Large intestine (tissue), 3 donors: ENCODE data around the gene MAML2. TPM values are rescaled to one million over a fixed set of nuclear protein-coding genes. Genes with fewer than 3 reads are reported as not detected.
A peak's percentile ranks its signal among the peaks of the same experiment; 100 is the strongest.

Source experiments
- DNase-seq, 2 donors: peaks; one replicate each; pipeline versions ENCODE4 v3.0.0 to v3.0.0-alpha.2; 2013
- H3K27ac ChIP-seq: one replicate; pipeline ENCODE4 v1.5.1; 2013; ENCODE audit warnings: low read length
- H3K27me3 ChIP-seq: 2 replicates; pipeline ENCODE4 v1.6.1; 2013; ENCODE audit warnings: low read length; ENCODE audit not compliant: control insufficient read depth, insufficient read depth
- H3K36me3 ChIP-seq: 2 replicates; pipeline ENCODE4 v1.6.1; 2013; ENCODE audit warnings: low read length; ENCODE audit not compliant: control insufficient read depth, insufficient read depth
- H3K4me1 ChIP-seq: one replicate; pipeline ENCODE4 v1.6.1; 2013; ENCODE audit warnings: low read length; ENCODE audit not compliant: control insufficient read depth, insufficient read depth
- H3K4me3 ChIP-seq: one replicate; pipeline ENCODE4 v1.5.1; 2013; ENCODE audit warnings: low read length
- H3K9me3 ChIP-seq: one replicate; pipeline ENCODE4 v1.6.1; 2013; ENCODE audit warnings: mild to moderate bottlenecking, low read depth, low read length, moderate library complexity; ENCODE audit not compliant: control insufficient read depth
- WGBS: methylation state at CpG from one replicate; pipeline ENCODE4 v1.1.5; 2013; ENCODE audit warnings: low lambda C conversion rate; ENCODE audit not compliant: insufficient coverage; 5-methylcytosine and 5-hydroxymethylcytosine counted together
- polyA plus RNA-seq: library from polyadenylated mRNA; unstranded; fragments of 120-200 nt; gene quantifications from one replicate; pipeline ENCODE4 v1.2.1, GENCODE V29; 2013

Gene MAML2
- polyA plus RNA-seq, 1 donor = 11.2 TPM

- no peak overlapping the region for H3K27ac ChIP-seq
- no peaks in the 10 kb centered on the region for H3K27me3 ChIP-seq
- no peak for DNase-seq
- peaks cover 4% of the 10 kb centered on the region for H3K4me1 ChIP-seq
- WGBS = no CpG with 5 or more reads among the region's 5 CpGs
- no peak overlapping the region for H3K4me3 ChIP-seq
- no peaks in the 10 kb centered on the region for H3K9me3 ChIP-seq
- H3K36me3 ChIP-seq = peaks cover 2% of the 10 kb centered on the region
These were observed 169.1 kb downstream of the MAML2 start for GRCh38 chr11:96173906-96174305.

GRCh38 chr11:96173422-96173821 lies 169.6 kb downstream of the MAML2 start:
- no peak for DNase-seq
- Histone ChIP-seq H3K27ac (no peak overlapping the region), H3K36me3 (peaks cover 2% of the 10 kb centered on the region), H3K4me1 (peaks cover 9% of the 10 kb centered on the region), H3K9me3 (no peaks in the 10 kb centered on the region), H3K27me3 (no peaks in the 10 kb centered on the region), H3K4me3 (no peak overlapping the region)
- 80% methylated on average over 1 of the region's 7 CpGs for WGBS

- DNase-seq = no peak
- Histone ChIP-seq H3K9me3 (no peaks in the 10 kb centered on the region), H3K4me3 (no peak overlapping the region), H3K4me1 (peaks cover 10% of the 10 kb centered on the region), H3K36me3 (peaks cover 2% of the 10 kb centered on the region), H3K27ac (no peak overlapping the region), H3K27me3 (no peaks in the 10 kb centered on the region)
- no CpG with 5 or more reads among the region's 1 CpG for WGBS
These were observed 170.4 kb downstream of the MAML2 start for GRCh38 chr11:96172604-96173003.

GRCh38 chr11:96169250-96169649 lies 173.7 kb downstream of the MAML2 start:
- Histone ChIP-seq H3K27ac (no peak overlapping the region), H3K4me1 (peaks cover 14% of the 10 kb centered on the region), H3K9me3 (no peaks in the 10 kb centered on the region), H3K4me3 (no peak overlapping the region), H3K27me3 (no peaks in the 10 kb centered on the region), H3K36me3 (no peaks in the 10 kb centered on the region)
- WGBS = no CpG with 5 or more reads among the region's 3 CpGs
- no peak for DNase-seq

GRCh38 chr11:96168623-96169022 lies 174.4 kb downstream of the MAML2 start:
- Histone ChIP-seq H3K9me3 (no peaks in the 10 kb centered on the region), H3K27ac (no peak overlapping the region), H3K36me3 (no peaks in the 10 kb centered on the region), H3K27me3 (no peaks in the 10 kb centered on the region), H3K4me1 (peaks cover 17% of the 10 kb centered on the region), H3K4me3 (no peak overlapping the region)
- peak in 1 of 2 donors; percentile 48 for DNase-seq
- WGBS = no CpG with 5 or more reads among the region's 2 CpGs

- WGBS = 100% methylated on average over 1 of the region's 3 CpGs
These were observed 175.2 kb downstream of the MAML2 start for GRCh38 chr11:96167787-96168186.

GRCh38 chr11:96167203-96167758 lies 175.7 kb downstream of the MAML2 start:
- Histone ChIP-seq H3K4me3 (no peak overlapping the region), H3K4me1 (peaks cover 17% of the 10 kb centered on the region), H3K9me3 (no peaks in the 10 kb centered on the region), H3K36me3 (no peaks in the 10 kb centered on the region), H3K27ac (no peak overlapping the region), H3K27me3 (no peaks in the 10 kb centered on the region)
- 100% methylated on average over 2 of the region's 4 CpGs for WGBS
- no peak for DNase-seq

More at GRCh38 chr11:96167787-96168186, 175.2 kb downstream of the MAML2 start:
- DNase-seq = no peak
- H3K9me3 ChIP-seq = no peaks in the 10 kb centered on the region
- H3K4me3 ChIP-seq = no peak overlapping the region
- peaks cover 17% of the 10 kb centered on the region for H3K4me1 ChIP-seq
- no peaks in the 10 kb centered on the region for H3K36me3 ChIP-seq
- no peaks in the 10 kb centered on the region for H3K27me3 ChIP-seq
- no peak overlapping the region for H3K27ac ChIP-seq

- H3K4me1 ChIP-seq = peaks cover 7% of the 10 kb centered on the region
- DNase-seq = peak; percentile 26 to 36
These were observed 180.0 kb downstream of the MAML2 start for GRCh38 chr11:96162816-96163499.

GRCh38 chr11:96161307-96162089 lies 181.5 kb downstream of the MAML2 start:
- H3K36me3 ChIP-seq = no peaks in the 10 kb centered on the region
- no peak overlapping the region for H3K27ac ChIP-seq
- H3K27me3 ChIP-seq = no peaks in the 10 kb centered on the region
- H3K4me3 ChIP-seq = no peak overlapping the region
- no peaks in the 10 kb centered on the region for H3K9me3 ChIP-seq
- H3K4me1 ChIP-seq = peaks cover 7% of the 10 kb centered on the region
- DNase-seq = no peak
- 89% methylated on average over 4 of the region's 10 CpGs for WGBS

More at GRCh38 chr11:96162816-96163499, 180.0 kb downstream of the MAML2 start:
- WGBS = 100% methylated on average over 2 of the region's 6 CpGs
- Histone ChIP-seq H3K4me3 (no peak overlapping the region), H3K9me3 (no peaks in the 10 kb centered on the region), H3K27me3 (no peaks in the 10 kb centered on the region), H3K36me3 (no peaks in the 10 kb centered on the region), H3K27ac (peak overlapping the region; percentile 23)

- Histone ChIP-seq H3K4me3 (no peak overlapping the region), H3K4me1 (peaks cover 12% of the 10 kb centered on the region), H3K9me3 (no peaks in the 10 kb centered on the region), H3K27me3 (no peaks in the 10 kb centered on the region), H3K36me3 (no peaks in the 10 kb centered on the region), H3K27ac (no peak overlapping the region)
- DNase-seq = no peak
- no CpG with 5 or more reads among the region's 7 CpGs for WGBS
These were observed 182.2 kb downstream of the MAML2 start for GRCh38 chr11:96160732-96161306.
